HG02884 (cell line): Measurements from ENCODE around the gene ERCC6L2.

Experiments
- ATAC-seq: cut with Tn5 transposase; IDR thresholded peaks from one replicate; pipeline ENCODE4 v1.9.1; 2021; ENCODE audit warnings: mild to moderate bottlenecking, moderate library complexity; ENCODE audit not compliant: unreplicated experiment

The ERCC6L2 gene

GRCh38 chr9:95864852-95865580 is 10.5 kb upstream of the ERCC6L2 start:
- no peak for ATAC-seq

GRCh38 chr9:95870352-95870751 is 5.1 kb upstream of the ERCC6L2 start:
- no peak for ATAC-seq

GRCh38 chr9:95870906-95871305 is 4.6 kb upstream of the ERCC6L2 start:
- ATAC-seq: no peak

GRCh38 chr9:95874303-95874988 is 1.0 kb upstream of the ERCC6L2 start:
- ATAC-seq: no peak

- ATAC-seq: no peak
These were observed 544 bp upstream of the ERCC6L2 start for GRCh38 chr9:95874989-95875304.

GRCh38 chr9:95876138-95876444 is 600 bp downstream of the ERCC6L2 start:
- ATAC-seq: no peak

GRCh38 chr9:95876595-95876994 is 1.1 kb downstream of the ERCC6L2 start:
- ATAC-seq: no peak

- ATAC-seq: no peak
These were observed 2.5 kb downstream of the ERCC6L2 start for GRCh38 chr9:95877984-95878383.

- no peak for ATAC-seq
These were observed 4.1 kb downstream of the ERCC6L2 start for GRCh38 chr9:95879591-95879990.

- ATAC-seq: no peak
These were observed 4.7 kb downstream of the ERCC6L2 start for GRCh38 chr9:95880021-95880690.

- ATAC-seq: no peak
These were observed 12.5 kb downstream of the ERCC6L2 start for GRCh38 chr9:95887926-95888497.

GRCh38 chr9:95890594-95890993 is 15.1 kb downstream of the ERCC6L2 start:
- ATAC-seq: no peak

GRCh38 chr9:95891067-95891671 is 15.7 kb downstream of the ERCC6L2 start:
- no peak for ATAC-seq

- ATAC-seq: no peak
These were observed 17.2 kb downstream of the ERCC6L2 start for GRCh38 chr9:95892690-95893089.

GRCh38 chr9:95896580-95896979 is 21.1 kb downstream of the ERCC6L2 start:
- no peak for ATAC-seq

GRCh38 chr9:95901506-95901905 is 26.0 kb downstream of the ERCC6L2 start:
- ATAC-seq: no peak

- no peak for ATAC-seq
These were observed 27.9 kb downstream of the ERCC6L2 start for GRCh38 chr9:95903398-95903797.

- ATAC-seq: no peak
These were observed 32.3 kb downstream of the ERCC6L2 start for GRCh38 chr9:95907794-95908193.

GRCh38 chr9:95910023-95910707 is 34.7 kb downstream of the ERCC6L2 start:
- ATAC-seq: no peak

GRCh38 chr9:95910770-95911340 is 35.4 kb downstream of the ERCC6L2 start:
- no peak for ATAC-seq

GRCh38 chr9:95912773-95913172 is 37.3 kb downstream of the ERCC6L2 start:
- no peak for ATAC-seq
